ENCODE measurements around the gene DLGAP4.
A peak's percentile ranks its signal among the peaks of the same experiment; 100 is the strongest.

DLGAP4 gene

GRCh38 chr20:36418711-36419110 lies 112.6 kb downstream of the DLGAP4 start:
- DNase-seq: no peak

GRCh38 chr20:36421641-36422040 lies 115.5 kb downstream of the DLGAP4 start:
- no peak for DNase-seq

- DNase-seq: no peak
Measured at GRCh38 chr20:36424314-36424713, 118.2 kb downstream of the DLGAP4 start.

GRCh38 chr20:36425166-36425565 lies 119.0 kb downstream of the DLGAP4 start:
- no peak for DNase-seq

- DNase-seq: no peak
Measured at GRCh38 chr20:36431604-36432003, 125.5 kb downstream of the DLGAP4 start.

- no peak for DNase-seq
Measured at GRCh38 chr20:36432096-36432495, 126.0 kb downstream of the DLGAP4 start.

GRCh38 chr20:36434383-36434782 lies 128.2 kb downstream of the DLGAP4 start:
- no peak for DNase-seq

GRCh38 chr20:36435124-36435523 lies 129.0 kb downstream of the DLGAP4 start:
- no peak for DNase-seq

GRCh38 chr20:36435592-36436541 lies 129.7 kb downstream of the DLGAP4 start:
- DNase-seq: no peak

GRCh38 chr20:36439040-36439730 lies 133.0 kb downstream of the DLGAP4 start:
- peak; percentile 14 for DNase-seq

GRCh38 chr20:36439731-36440072 lies 133.6 kb downstream of the DLGAP4 start:
- no peak for DNase-seq

GRCh38 chr20:36440370-36441026 lies 134.4 kb downstream of the DLGAP4 start:
- no peak for DNase-seq

GRCh38 chr20:36441027-36441414 lies 134.9 kb downstream of the DLGAP4 start:
- DNase-seq: no peak

GRCh38 chr20:36441416-36441815 lies 135.3 kb downstream of the DLGAP4 start:
- no peak for DNase-seq

GRCh38 chr20:36445847-36446246 lies 139.7 kb downstream of the DLGAP4 start:
- DNase-seq: no peak

- DNase-seq: no peak
Measured at GRCh38 chr20:36446557-36446956, 140.4 kb downstream of the DLGAP4 start.

- DNase-seq: no peak
Measured at GRCh38 chr20:36447101-36447500, 141.0 kb downstream of the DLGAP4 start.

GRCh38 chr20:36449663-36450062 lies 143.5 kb downstream of the DLGAP4 start:
- no peak for DNase-seq

- no peak for DNase-seq
Measured at GRCh38 chr20:36454332-36454697, 148.2 kb downstream of the DLGAP4 start.

- no peak for DNase-seq
Measured at GRCh38 chr20:36454698-36455427, 148.7 kb downstream of the DLGAP4 start.

- no peak for DNase-seq
Measured at GRCh38 chr20:36455972-36456625, 150.0 kb downstream of the DLGAP4 start.

Data from NCI-H226 (cell line).